GM12872 (cell line): ENCODE measurements around the gene MTCL1.

Experiments
- CTCF ChIP-seq: IDR thresholded peaks from 3 replicates; pipeline ENCODE4 v1.5.1; 2011; ENCODE audit warnings: low read depth, mild to moderate bottlenecking, low read length, moderate library complexity; ENCODE audit not compliant: insufficient read depth

The MTCL1 gene

GRCh38 chr18:8866679-8867078 is 161.3 kb downstream of the MTCL1 start:
- TF ChIP-seq CTCF, result no peak

- no peak for TF ChIP-seq CTCF
Measured at GRCh38 chr18:8868276-8868675, 162.9 kb downstream of the MTCL1 start.

DNA sequence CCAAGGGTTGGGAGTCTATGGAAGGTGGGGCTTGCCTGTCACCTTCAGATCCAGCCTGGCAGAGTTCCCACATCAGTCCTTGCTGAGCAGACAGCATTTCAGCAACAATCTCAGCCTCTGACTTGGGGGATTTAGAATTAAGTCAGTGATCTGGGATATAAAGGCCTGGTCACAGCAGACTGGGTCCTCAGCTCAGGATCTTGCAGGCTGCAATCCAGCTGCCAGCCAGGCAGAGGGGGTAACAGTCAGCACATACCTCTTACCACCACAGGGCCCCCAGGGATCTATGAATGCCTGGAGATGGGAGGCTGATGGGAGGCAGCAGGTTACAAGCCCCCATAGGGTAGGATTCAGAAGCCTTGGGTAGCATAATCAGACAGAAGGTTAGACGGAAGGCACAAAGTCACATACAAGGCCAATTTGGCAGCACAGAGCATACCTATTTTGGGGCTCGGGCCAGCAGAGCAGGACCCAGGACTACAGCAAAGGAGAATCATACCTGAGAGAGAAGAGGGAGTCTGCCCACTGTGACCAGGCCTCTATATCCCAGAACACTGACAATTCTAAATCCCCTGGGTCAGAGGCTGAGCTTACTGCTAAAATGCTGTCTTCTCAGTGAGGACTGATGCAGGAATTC is 163.5 kb downstream of the MTCL1 start:
- TF ChIP-seq CTCF, result no peak

GRCh38 chr18:8869696-8870095 is 164.3 kb downstream of the MTCL1 start:
- no peak for TF ChIP-seq CTCF

GRCh38 chr18:8870528-8870927 is 165.2 kb downstream of the MTCL1 start:
- no peak for TF ChIP-seq CTCF

DNA sequence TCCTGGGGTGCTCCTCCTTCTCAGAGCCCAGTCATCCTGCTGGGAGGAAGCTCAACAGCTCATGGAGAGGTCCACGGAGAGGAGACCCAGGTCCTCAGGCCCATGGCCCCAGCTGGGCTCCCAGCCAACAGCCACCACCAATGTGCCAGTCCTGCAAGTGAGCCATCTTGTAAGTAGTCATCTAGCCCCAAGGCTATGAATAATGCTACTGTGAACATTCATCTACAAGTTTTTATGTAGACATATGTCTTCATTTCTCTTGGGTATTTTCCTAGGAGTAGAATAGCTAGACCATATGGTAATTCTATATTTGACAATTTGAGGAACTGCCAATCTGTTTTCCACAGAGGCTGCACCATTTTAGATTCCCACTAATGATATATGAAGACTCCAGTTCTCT is 166.1 kb downstream of the MTCL1 start:
- no peak for TF ChIP-seq CTCF

DNA sequence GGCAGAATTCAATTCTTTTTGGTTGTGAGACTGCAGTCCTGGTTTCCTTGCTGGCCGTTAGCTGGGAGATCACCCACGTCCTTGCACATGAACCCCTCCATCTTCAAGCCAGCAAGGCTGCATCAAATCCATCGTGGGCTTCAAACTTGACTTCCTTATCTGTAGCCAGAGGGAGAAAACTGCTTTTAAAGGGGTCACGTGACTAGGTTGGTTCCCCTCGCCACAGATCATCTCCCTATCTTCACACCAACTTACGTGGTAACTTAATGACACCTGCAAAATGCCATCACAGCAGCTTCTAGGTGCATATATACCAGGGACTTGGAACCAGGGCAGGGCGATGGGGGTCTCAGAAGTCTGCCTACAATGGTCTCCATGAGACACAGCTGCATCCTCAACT is 169.5 kb downstream of the MTCL1 start:
- TF ChIP-seq CTCF, result no peak

- TF ChIP-seq CTCF, result no peak
Measured at GRCh38 chr18:8876887-8877286, 171.5 kb downstream of the MTCL1 start.
